Mesenchymal stem cell (in vitro differentiated cells and primary cell): ENCODE results near the gene ZC3H4.

Experiments
- DNase-seq: peaks from one replicate; pipeline ENCODE4 v3.0.0-alpha.2; 2013
- H2AFZ ChIP-seq: one replicate; pipeline ENCODE4 v1.6.1; 2013; ENCODE audit warnings: low read depth, mild to moderate bottlenecking, control low read depth, inconsistent platforms, low read length, moderate library complexity
- H2AK5ac ChIP-seq: 2 replicates; pipeline ENCODE4 v1.6.1; 2013; ENCODE audit warnings: low read length, moderate library complexity, mild to moderate bottlenecking, inconsistent platforms; ENCODE audit not compliant: severe bottlenecking
- H2BK120ac ChIP-seq: one replicate; pipeline ENCODE4 v1.6.1; 2013; ENCODE audit warnings: low read depth, mild to moderate bottlenecking, inconsistent platforms, low read length, moderate library complexity
- H2BK12ac ChIP-seq, 2 experiments: one replicate each; pipeline ENCODE4 v1.6.1; 2013; ENCODE audit warnings: inconsistent platforms in 2 of 2, low read length in 2 of 2, mild to moderate bottlenecking in 2 of 2, moderate library complexity in 2 of 2, control low read depth in 1 of 2
- H2BK15ac ChIP-seq: one replicate; pipeline ENCODE4 v1.6.1; 2013; ENCODE audit warnings: mild to moderate bottlenecking, low read depth, inconsistent platforms; ENCODE audit not compliant: poor library complexity, severe bottlenecking
- H2BK5ac ChIP-seq: 2 replicates; pipeline ENCODE4 v1.6.1; 2013; ENCODE audit warnings: low read depth, mild to moderate bottlenecking, low read length, control low read depth, inconsistent platforms; ENCODE audit not compliant: poor library complexity, severe bottlenecking
- H3K14ac ChIP-seq, 2 experiments: one replicate each; pipeline ENCODE4 v1.6.1; 2013; ENCODE audit warnings: inconsistent platforms in 2 of 2, low read length in 2 of 2, control low read depth in 1 of 2, mild to moderate bottlenecking in 1 of 2, moderate library complexity in 1 of 2
- H3K18ac ChIP-seq, 2 experiments: one replicate each; pipeline ENCODE4 v1.6.1; 2013; ENCODE audit warnings: inconsistent platforms in 2 of 2, low read length in 2 of 2, control low read depth in 1 of 2, low read depth in 1 of 2, mild to moderate bottlenecking in 1 of 2
- H3K23ac ChIP-seq, 2 experiments: one replicate each; pipeline ENCODE4 v1.6.1; 2013; ENCODE audit warnings: inconsistent platforms in 2 of 2, low read length in 2 of 2, mild to moderate bottlenecking in 2 of 2, moderate library complexity in 2 of 2, control low read depth in 1 of 2
- H3K27ac ChIP-seq: 2 replicates; pipeline ENCODE4 v1.5.1; 2013; ENCODE audit warnings: mild to moderate bottlenecking, moderate library complexity, low read length, control low read depth, inconsistent platforms; ENCODE audit not compliant: poor library complexity, severe bottlenecking
- H3K27me3 ChIP-seq, 2 experiments: 2 replicates each; pipeline versions ENCODE4 v1.6.1 to v1.7.0; 2013; ENCODE audit warnings: low read length in 2 of 2, mild to moderate bottlenecking in 2 of 2, moderate library complexity in 2 of 2, control low read depth in 1 of 2, inconsistent platforms in 1 of 2; ENCODE audit not compliant: control insufficient read depth in 1 of 2, insufficient read depth in 1 of 2
- H3K36me3 ChIP-seq, 2 experiments: 2 replicates each; pipeline versions ENCODE4 v1.6.1 to v1.7.0; 2013; ENCODE audit warnings: low read length in 2 of 2, control low read depth in 1 of 2, inconsistent platforms in 1 of 2, low read depth in 1 of 2, mild to moderate bottlenecking in 1 of 2; ENCODE audit not compliant: insufficient read depth in 2 of 2, control insufficient read depth in 1 of 2
- H3K4ac ChIP-seq, 2 experiments: one replicate each; pipeline ENCODE4 v1.6.1; 2013; ENCODE audit warnings: inconsistent platforms in 2 of 2, low read length in 2 of 2, mild to moderate bottlenecking in 2 of 2, moderate library complexity in 2 of 2, control low read depth in 1 of 2, low read depth in 1 of 2
- H3K4me1 ChIP-seq: 2 replicates; pipeline ENCODE4 v1.6.1; 2013; ENCODE audit warnings: low read depth, low read length, control low read depth; ENCODE audit not compliant: control insufficient read depth, insufficient read depth
- H3K4me2 ChIP-seq: 2 replicates; pipeline ENCODE4 v1.6.1; 2013; ENCODE audit warnings: low read length, mild to moderate bottlenecking, inconsistent platforms; ENCODE audit not compliant: poor library complexity, severe bottlenecking
- H3K4me3 ChIP-seq, 2 experiments: 2 replicates each; pipeline versions ENCODE4 v1.5.1 to v1.7.0; 2013; ENCODE audit warnings: low read length in 2 of 2, mild to moderate bottlenecking in 2 of 2, control low read depth in 1 of 2, low read depth in 1 of 2; ENCODE audit not compliant: insufficient read depth in 1 of 2
- H3K79me1 ChIP-seq: replicated peaks from 2 replicates; pipeline ENCODE4 v1.6.1; 2013; ENCODE audit warnings: mild to moderate bottlenecking, control low read depth, low read length, inconsistent platforms; ENCODE audit not compliant: poor library complexity, severe bottlenecking
- H3K9ac ChIP-seq: 2 replicates; pipeline ENCODE4 v1.7.0; 2013; ENCODE audit warnings: mild to moderate bottlenecking, low read length, moderate library complexity
- H3K9me3 ChIP-seq: 2 replicates; pipeline ENCODE4 v1.7.0; 2013; ENCODE audit warnings: mild to moderate bottlenecking, low read length; ENCODE audit not compliant: control insufficient read depth
- H4K8ac ChIP-seq: one replicate; pipeline ENCODE4 v1.6.1; 2013; ENCODE audit warnings: inconsistent platforms, mild to moderate bottlenecking, low read length, moderate library complexity
- H4K91ac ChIP-seq: one replicate; pipeline ENCODE4 v1.6.1; 2013; ENCODE audit warnings: mild to moderate bottlenecking, low read length, inconsistent platforms
- WGBS: methylation state at CpG from one replicate; pipeline ENCODE4 v1.1.7; 2013; ENCODE audit warnings: mixed read lengths; 5-methylcytosine and 5-hydroxymethylcytosine counted together

Gene ZC3H4

DNA sequence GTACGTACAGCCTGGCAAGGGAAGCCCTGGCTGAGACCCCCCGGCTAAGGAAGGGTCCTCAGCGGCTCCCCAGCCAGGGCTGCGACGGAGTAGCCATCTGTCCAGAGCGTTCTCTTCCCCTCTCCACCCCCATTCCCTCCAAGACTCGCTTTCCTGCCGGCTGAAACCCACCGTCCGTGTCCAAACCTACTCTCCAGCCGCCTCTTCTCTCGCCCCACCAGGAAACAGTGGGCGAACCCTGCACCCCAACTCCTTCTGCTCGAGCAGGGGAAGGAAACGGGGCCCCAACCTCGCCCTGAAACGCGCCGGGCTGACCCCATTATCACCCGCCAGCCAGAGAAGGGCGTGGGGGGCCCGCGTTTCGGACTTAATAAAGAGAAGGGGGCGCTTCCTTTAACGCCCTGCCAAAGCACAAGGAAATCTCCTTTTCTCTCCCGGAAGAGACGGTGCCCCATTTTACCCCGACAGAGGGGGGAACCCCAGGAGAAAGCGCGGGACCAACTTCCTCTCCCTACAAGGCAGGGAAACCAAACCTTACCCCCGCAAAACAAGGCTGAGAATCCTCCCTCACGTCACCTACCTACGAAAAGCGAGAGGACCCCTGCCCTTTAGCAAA, 2.5 kb downstream of the ZC3H4 start:
- Histone ChIP-seq H2BK120ac (peak overlapping the region; percentile 99), H3K4ac (peak overlapping the region; percentile 90 to 96), H3K4me1 (peaks cover 4% of the 10 kb centered on the region), H3K27me3 (no peaks in the 10 kb centered on the region), H2AK5ac (peak overlapping the region; percentile 100), H3K23ac (peak overlapping the region in 1 of 2 experiments; percentile 97), H3K9ac (peak overlapping the region; percentile 100), H2BK15ac (peak overlapping the region; percentile 67), H2AFZ (no peak overlapping the region), H3K36me3 (peaks cover under 1 to 15% of the 10 kb centered on the region in 2 experiments), H3K18ac (peak overlapping the region; percentile 96 to 100), H2BK5ac (peak overlapping the region; percentile 98), H3K4me3 (peak overlapping the region; percentile 91 to 95), H3K14ac (peak overlapping the region; percentile 96 to 100), H4K8ac (peak overlapping the region; percentile 95), H2BK12ac (peak overlapping the region; percentile 42 to 54), H3K4me2 (peak overlapping the region; percentile 80), H3K27ac (peak overlapping the region; percentile 78), H4K91ac (peak overlapping the region; percentile 80), H3K79me1 (peaks cover 1% of the 10 kb centered on the region), H3K9me3 (no peaks in the 10 kb centered on the region)
- 0% methylated on average over 33 of the region's 35 CpGs for WGBS
- no peak for DNase-seq

DNA sequence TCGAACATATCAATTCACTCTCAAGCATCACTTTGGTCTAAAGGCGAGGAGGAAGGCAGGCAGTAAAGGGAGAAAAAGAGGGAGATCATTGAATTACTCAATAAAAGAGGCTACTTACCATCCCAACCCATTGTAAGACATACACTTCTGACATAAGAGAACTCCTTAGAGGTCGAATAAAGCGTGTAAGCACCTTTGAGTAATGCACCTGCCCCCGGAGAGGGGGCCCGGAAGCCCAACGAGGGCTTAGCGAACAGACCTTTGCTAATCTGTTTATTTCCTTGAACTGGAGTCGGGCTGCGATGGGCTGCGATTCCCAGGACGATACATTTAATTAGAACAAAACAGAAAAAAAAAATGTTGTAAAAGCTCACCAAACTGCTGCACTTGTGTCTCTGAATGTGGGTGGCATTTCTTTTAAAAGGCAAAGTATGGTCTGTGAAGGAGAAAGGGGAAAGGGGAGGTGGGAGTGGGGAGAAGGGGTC, 3.0 kb downstream of the ZC3H4 start:
- Histone ChIP-seq H3K4me2 (peak overlapping the region; percentile 80), H3K9ac (peak overlapping the region; percentile 100), H3K27me3 (no peaks in the 10 kb centered on the region), H3K27ac (peak overlapping the region; percentile 78), H3K4me1 (peaks cover 6% of the 10 kb centered on the region), H2AFZ (no peak overlapping the region), H3K23ac (peak overlapping the region in 1 of 2 experiments; percentile 97), H3K18ac (peak overlapping the region; percentile 96 to 100), H2BK12ac (peak overlapping the region in 1 of 2 experiments; percentile 54), H3K36me3 (peaks cover 4 to 15% of the 10 kb centered on the region in 2 experiments), H2AK5ac (no peak overlapping the region), H2BK15ac (no peak overlapping the region), H2BK120ac (peak overlapping the region; percentile 90), H3K4me3 (peak overlapping the region; percentile 91 to 95), H3K4ac (peak overlapping the region; percentile 90 to 96), H3K79me1 (peaks cover 5% of the 10 kb centered on the region), H2BK5ac (no peak overlapping the region), H4K8ac (peak overlapping the region; percentile 91), H3K14ac (peak overlapping the region in 1 of 2 experiments; percentile 96), H3K9me3 (no peaks in the 10 kb centered on the region), H4K91ac (peak overlapping the region; percentile 80)
- no peak for DNase-seq
- WGBS, result under 1% methylated on average over 6 of the region's 12 CpGs

DNA sequence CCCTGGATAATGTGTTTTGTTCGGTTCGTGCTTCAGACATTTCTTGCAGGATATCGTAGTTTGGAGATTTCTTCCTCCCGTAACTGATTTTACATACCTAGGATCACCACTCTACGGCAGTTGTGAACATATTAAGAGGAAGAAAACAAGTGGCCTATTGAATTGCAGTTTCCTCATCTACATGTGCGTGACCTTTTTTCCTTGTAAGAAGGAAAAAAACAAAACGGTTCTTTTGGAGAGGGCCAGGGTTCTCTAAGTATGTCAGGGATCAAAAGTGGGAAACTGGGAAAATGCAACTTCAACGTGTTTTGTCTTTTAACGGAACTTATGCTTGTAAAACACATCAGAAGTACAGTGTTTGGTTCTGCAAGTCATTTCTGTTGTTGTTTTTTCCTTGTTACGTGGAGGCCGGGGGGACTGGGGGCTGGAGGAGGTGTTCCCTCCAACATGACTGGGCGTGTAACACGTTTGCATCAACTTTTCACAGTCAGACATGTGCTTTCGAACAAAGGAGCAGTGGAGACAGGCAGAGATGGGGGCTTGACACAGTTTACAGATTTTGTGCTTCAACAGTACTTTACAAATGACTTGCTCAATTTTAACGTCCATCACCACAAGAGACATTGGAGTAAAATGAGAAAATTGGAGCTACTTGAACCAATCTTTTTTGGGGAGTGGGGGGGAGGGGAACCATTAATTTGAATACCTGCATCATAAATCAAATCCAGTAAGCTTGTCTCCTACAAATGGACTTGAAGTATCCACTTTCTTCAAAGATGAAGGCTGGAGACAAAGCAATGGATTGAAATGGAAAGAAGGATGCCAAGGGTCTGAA, 3.8 kb downstream of the ZC3H4 start:
- Histone ChIP-seq H3K4ac (no peak overlapping the region), H2BK120ac (no peak overlapping the region), H2BK5ac (no peak overlapping the region), H2AFZ (no peak overlapping the region), H3K27ac (peak overlapping the region; percentile 42), H3K23ac (no peak overlapping the region), H3K9ac (peak overlapping the region; percentile 100), H2BK15ac (no peak overlapping the region), H3K4me1 (peaks cover 6% of the 10 kb centered on the region), H2AK5ac (peak overlapping the region; percentile 84), H3K4me2 (peak overlapping the region; percentile 80), H3K9me3 (no peaks in the 10 kb centered on the region), H4K8ac (no peak overlapping the region), H3K14ac (no peak overlapping the region), H3K27me3 (no peaks in the 10 kb centered on the region), H3K79me1 (peaks cover 5% of the 10 kb centered on the region), H3K4me3 (peak overlapping the region in 1 of 2 experiments; percentile 95), H3K18ac (peak overlapping the region in 1 of 2 experiments; percentile 27), H3K36me3 (peaks cover 10 to 19% of the 10 kb centered on the region in 2 experiments), H2BK12ac (no peak overlapping the region), H4K91ac (no peak overlapping the region)
- peak; percentile 65 for DNase-seq
- 13% methylated on average over 13 of the region's 15 CpGs for WGBS

DNA sequence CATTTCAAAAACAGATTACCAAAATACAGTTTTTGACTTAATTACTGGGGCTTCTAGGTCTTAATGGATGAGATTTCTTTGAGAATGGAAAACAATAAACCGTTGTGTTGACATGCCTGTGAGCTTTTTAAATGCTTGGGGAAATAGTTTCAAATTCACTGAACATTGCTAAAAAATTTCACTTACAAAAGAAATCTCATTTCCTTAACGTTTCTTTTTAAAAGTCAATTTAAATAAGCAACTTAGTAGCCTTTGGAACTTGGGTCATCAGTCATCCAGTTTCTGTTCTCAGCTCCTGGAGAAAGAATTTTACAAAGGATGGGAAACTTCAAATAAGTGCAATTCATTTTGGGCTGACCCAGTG, 4.4 kb downstream of the ZC3H4 start:
- H2AFZ ChIP-seq, result no peak overlapping the region
- H2BK120ac ChIP-seq, result no peak overlapping the region
- H2BK12ac ChIP-seq, result no peak overlapping the region
- no peak overlapping the region for H3K14ac ChIP-seq
- no peaks in the 10 kb centered on the region for H3K9me3 ChIP-seq
- H2AK5ac ChIP-seq, result no peak overlapping the region
- peaks cover 5% of the 10 kb centered on the region for H3K4me1 ChIP-seq
- H3K4me3 ChIP-seq, result peak overlapping the region in 1 of 2 experiments; percentile 95
- H3K9ac ChIP-seq, result peak overlapping the region; percentile 100
- H2BK15ac ChIP-seq, result no peak overlapping the region
- no peak overlapping the region for H3K4me2 ChIP-seq
- H3K27ac ChIP-seq, result peak overlapping the region; percentile 18
- no peak for DNase-seq
- H3K18ac ChIP-seq, result no peak overlapping the region
- H3K27me3 ChIP-seq, result no peaks in the 10 kb centered on the region
- H4K8ac ChIP-seq, result no peak overlapping the region
- WGBS, result no CpG with 5 or more reads among the region's 2 CpGs
- H2BK5ac ChIP-seq, result no peak overlapping the region
- H3K79me1 ChIP-seq, result peaks cover 5% of the 10 kb centered on the region
- no peak overlapping the region for H4K91ac ChIP-seq
- no peak overlapping the region for H3K4ac ChIP-seq
- peaks cover 13 to 20% of the 10 kb centered on the region in 2 experiments for H3K36me3 ChIP-seq
- H3K23ac ChIP-seq, result no peak overlapping the region
